KMS-11 (cell line): Measurements from ENCODE around the gene NCAN.
"Not testable (repeated sequence)": the region's sequence is repeated elsewhere in the genome, so short reads cannot be mapped to it uniquely, and the experiment has no call there.

Experiments
- H2AFZ ChIP-seq: fragments of 200-600 bp; sonication (generic); 2 replicates; pipeline ENCODE4 v1.6.1; 2016; ENCODE audit warnings: antibody characterized with exemption, mixed run types, low read depth
- H3K27ac ChIP-seq: fragments of 200-600 bp; sonication (generic); 2 replicates; pipeline ENCODE4 v1.6.1; 2016; ENCODE audit warnings: mild to moderate bottlenecking, mixed run types
- H3K27me3 ChIP-seq: fragments of 200-600 bp; sonication (generic); 2 replicates; pipeline ENCODE4 v1.6.1; 2017; ENCODE audit warnings: mild to moderate bottlenecking, low read depth, mixed run types, moderate library complexity; ENCODE audit not compliant: insufficient read depth
- H3K36me3 ChIP-seq: fragments of 200-600 bp; sonication (generic); 2 replicates; pipeline ENCODE4 v1.6.1; 2017; ENCODE audit warnings: mild to moderate bottlenecking, mixed run types; ENCODE audit not compliant: insufficient read depth
- H3K4me1 ChIP-seq: fragments of 200-600 bp; sonication (generic); 2 replicates; pipeline ENCODE4 v1.6.1; 2016; ENCODE audit warnings: mild to moderate bottlenecking, low read depth, mixed run types; ENCODE audit not compliant: poor library complexity, severe bottlenecking
- H3K4me2 ChIP-seq: fragments of 200-600 bp; sonication (generic); 2 replicates; pipeline ENCODE4 v1.7.0; 2016; ENCODE audit warnings: mild to moderate bottlenecking, mixed run types
- H3K4me3 ChIP-seq: fragments of 200-600 bp; sonication (generic); IDR thresholded peaks from 2 replicates; pipeline ENCODE4 v1.6.1; 2017; ENCODE audit warnings: low read depth, low read length, mixed read lengths; ENCODE audit not compliant: insufficient read depth
- H3K79me2 ChIP-seq: fragments of 200-600 bp; sonication (generic); 2 replicates; pipeline ENCODE4 v1.6.1; 2016; ENCODE audit warnings: low read depth, mixed run types; ENCODE audit not compliant: insufficient read depth
- H3K9ac ChIP-seq: fragments of 200-600 bp; sonication (generic); 2 replicates; pipeline ENCODE4 v1.6.1; 2016; ENCODE audit warnings: mild to moderate bottlenecking, mixed run types
- H4K20me1 ChIP-seq: fragments of 200-600 bp; sonication (generic); 2 replicates; pipeline ENCODE4 v1.6.1; 2016; ENCODE audit warnings: mild to moderate bottlenecking, mixed run types; ENCODE audit not compliant: insufficient read depth
- CTCF ChIP-seq: fragments of 200-600 bp; sonication (generic); conservative IDR thresholded peaks from 2 replicates; pipeline ENCODE4 v1.6.1; 2017; ENCODE audit warnings: low read depth, mild to moderate bottlenecking, antibody characterized with exemption, low read length, moderate library complexity, mixed read lengths

The NCAN gene

GRCh38 chr19:19169236-19170052, 42.3 kb upstream of the NCAN start:
- Histone ChIP-seq H3K4me3 (no peak overlapping the region), H4K20me1 (no peaks in the 10 kb centered on the region), H3K27ac (no peak overlapping the region), H3K4me2 (peak overlapping the region; percentile 29), H3K79me2 (no peaks in the 10 kb centered on the region), H3K4me1 (peaks cover 14% of the 10 kb centered on the region), H3K9ac (no peak overlapping the region), H3K36me3 (no peaks in the 10 kb centered on the region), H2AFZ (no peak overlapping the region), H3K27me3 (no peaks in the 10 kb centered on the region)
- no peak for TF ChIP-seq CTCF

- Histone ChIP-seq H3K4me2 (peak within 1 kb of the TSS; percentile 29), H3K4me3 (no peak within 1 kb of the TSS), H4K20me1 (no peaks in the 10 kb centered on the region), H2AFZ (no peak within 1 kb of the TSS), H3K36me3 (no peaks in the 10 kb centered on the region), H3K27me3 (no peaks in the 10 kb centered on the region), H3K79me2 (no peaks in the 10 kb centered on the region), H3K9ac (no peak within 1 kb of the TSS), H3K27ac (no peak within 1 kb of the TSS), H3K4me1 (peaks cover 21% of the 10 kb centered on the region)
- TF ChIP-seq CTCF = no peak
Measured at GRCh38 chr19:19170053-19170872, 41.5 kb upstream of the NCAN start, which contains the start of gene MEF2B. MEF2B (minus strand) TSS chr19:19170263; CDS start chr19:19150735, 19,528 bp downstream.

GRCh38 chr19:19170873-19171672, 40.7 kb upstream of the NCAN start:
- Histone ChIP-seq H3K4me2 (no peak overlapping the region), H3K9ac (no peak overlapping the region), H3K36me3 (no peaks in the 10 kb centered on the region), H3K4me1 (peaks cover 22% of the 10 kb centered on the region), H3K27me3 (no peaks in the 10 kb centered on the region), H3K4me3 (no peak overlapping the region), H3K79me2 (no peaks in the 10 kb centered on the region), H2AFZ (no peak overlapping the region), H3K27ac (no peak overlapping the region), H4K20me1 (no peaks in the 10 kb centered on the region)
- TF ChIP-seq CTCF = no peak

- no peaks in the 10 kb centered on the region for H3K79me2 ChIP-seq
- H2AFZ ChIP-seq = no peak overlapping the region
- no peak overlapping the region for H3K4me3 ChIP-seq
- H3K4me1 ChIP-seq = peaks cover 22% of the 10 kb centered on the region
- no peaks in the 10 kb centered on the region for H3K36me3 ChIP-seq
- no peak overlapping the region for H3K4me2 ChIP-seq
- no peak overlapping the region for H3K27ac ChIP-seq
- no peak for TF ChIP-seq CTCF
- H3K27me3 ChIP-seq = no peaks in the 10 kb centered on the region
- H4K20me1 ChIP-seq = no peaks in the 10 kb centered on the region
- no peak overlapping the region for H3K9ac ChIP-seq
Measured at GRCh38 chr19:19171821-19172532, 39.8 kb upstream of the NCAN start.

GRCh38 chr19:19173243-19173642, 38.5 kb upstream of the NCAN start:
- H3K27me3 ChIP-seq, H2AFZ ChIP-seq, H3K36me3 ChIP-seq, H3K27ac ChIP-seq, H3K9ac ChIP-seq, H4K20me1 ChIP-seq, H3K4me3 ChIP-seq, H3K79me2 ChIP-seq, H3K4me2 ChIP-seq: not testable (repeated sequence)
- peaks cover 22% of the 10 kb centered on the region for H3K4me1 ChIP-seq
